Parathyroid adenoma (tissue), 2 donors: ENCODE results near the gene SYTL5.

Source experiments
- H2AFZ ChIP-seq: fragments of 300-600 bp; sonication (generic); one replicate; pipeline ENCODE4 v1.7.0; 2017; ENCODE audit warnings: antibody characterized with exemption, mild to moderate bottlenecking
- H3K27ac ChIP-seq: fragments of 300-600 bp; sonication (generic); one replicate; pipeline ENCODE4 v1.7.0; 2017
- H3K27me3 ChIP-seq: fragments of 300-600 bp; sonication (generic); one replicate; pipeline ENCODE4 v1.7.0; 2017; ENCODE audit warnings: low read length; ENCODE audit not compliant: control insufficient read depth, insufficient read depth
- H3K36me3 ChIP-seq: fragments of 300-600 bp; sonication (generic); one replicate; pipeline ENCODE4 v1.7.0; 2017; ENCODE audit warnings: low read length; ENCODE audit not compliant: control insufficient read depth, insufficient read depth
- H3K4me1 ChIP-seq: fragments of 300-600 bp; sonication (generic); one replicate; pipeline ENCODE4 v1.7.0; 2017; ENCODE audit warnings: control low read depth
- H3K4me2 ChIP-seq: fragments of 300-600 bp; sonication (generic); one replicate; pipeline ENCODE4 v1.7.0; 2017; ENCODE audit warnings: low read length
- H3K4me3 ChIP-seq: fragments of 300-600 bp; sonication (generic); one replicate; pipeline ENCODE4 v1.7.0; 2017; ENCODE audit warnings: low read depth, low read length
- H3K79me2 ChIP-seq: fragments of 300-600 bp; sonication (generic); one replicate; pipeline ENCODE4 v1.7.0; 2017; ENCODE audit warnings: control low read depth
- H3K9ac ChIP-seq: fragments of 300-600 bp; sonication (generic); one replicate; pipeline ENCODE4 v1.7.0; 2017; ENCODE audit warnings: mild to moderate bottlenecking
- H3K9me3 ChIP-seq: fragments of 300-600 bp; sonication (generic); one replicate; pipeline ENCODE4 v1.7.0; 2017; ENCODE audit warnings: low read length; ENCODE audit not compliant: control insufficient read depth
- CTCF ChIP-seq: fragments of 300-600 bp; sonication (generic); IDR thresholded peaks from one replicate; pipeline ENCODE4 v1.7.0; 2017; ENCODE audit warnings: antibody characterized with exemption, mild to moderate bottlenecking
- donor health status: primary hyperparathyroidism.

SYTL5 gene

GRCh38 chrX:38150993-38151392 is 144.6 kb downstream of the SYTL5 start:
- no peak overlapping the region for H2AFZ ChIP-seq
- H3K4me2 ChIP-seq: no peak overlapping the region
- no peaks in the 10 kb centered on the region for H3K9me3 ChIP-seq

GRCh38 chrX:38151441-38151840 is 145.1 kb downstream of the SYTL5 start:
- Histone ChIP-seq H3K27me3 (no peaks in the 10 kb centered on the region), H3K4me3 (no peak overlapping the region), H3K27ac (no peak overlapping the region), H3K9ac (no peak overlapping the region), H2AFZ (no peak overlapping the region), H3K4me1 (no peaks in the 10 kb centered on the region), H3K4me2 (no peak overlapping the region), H3K36me3 (no peaks in the 10 kb centered on the region), H3K79me2 (no peaks in the 10 kb centered on the region), H3K9me3 (no peaks in the 10 kb centered on the region)
- TF ChIP-seq CTCF: no peak

More at GRCh38 chrX:38150993-38151392, 144.6 kb downstream of the SYTL5 start:
- Histone ChIP-seq H3K27me3 (no peaks in the 10 kb centered on the region), H3K27ac (no peak overlapping the region), H3K9ac (no peak overlapping the region), H3K79me2 (no peaks in the 10 kb centered on the region), H3K4me1 (no peaks in the 10 kb centered on the region), H3K4me3 (no peak overlapping the region), H3K36me3 (no peaks in the 10 kb centered on the region)
- no peak for TF ChIP-seq CTCF

- no peaks in the 10 kb centered on the region for H3K4me1 ChIP-seq
- no peaks in the 10 kb centered on the region for H3K9me3 ChIP-seq
- H3K27ac ChIP-seq: no peak overlapping the region
- H3K79me2 ChIP-seq: no peaks in the 10 kb centered on the region
- no peak overlapping the region for H3K4me3 ChIP-seq
- no peak overlapping the region for H3K4me2 ChIP-seq
- no peak overlapping the region for H2AFZ ChIP-seq
- no peak overlapping the region for H3K9ac ChIP-seq
- H3K27me3 ChIP-seq: no peaks in the 10 kb centered on the region
- TF ChIP-seq CTCF: no peak
- H3K36me3 ChIP-seq: no peaks in the 10 kb centered on the region
Measured at GRCh38 chrX:38154340-38154739, 148.0 kb downstream of the SYTL5 start.

- H3K4me2 ChIP-seq: no peak overlapping the region
- H3K9me3 ChIP-seq: no peaks in the 10 kb centered on the region
- H3K27ac ChIP-seq: no peak overlapping the region
- no peak overlapping the region for H3K9ac ChIP-seq
- no peak overlapping the region for H3K4me3 ChIP-seq
- H2AFZ ChIP-seq: no peak overlapping the region
- H3K79me2 ChIP-seq: no peaks in the 10 kb centered on the region
- no peaks in the 10 kb centered on the region for H3K4me1 ChIP-seq
- no peak for TF ChIP-seq CTCF
- H3K36me3 ChIP-seq: no peaks in the 10 kb centered on the region
- H3K27me3 ChIP-seq: no peaks in the 10 kb centered on the region
Measured at GRCh38 chrX:38154818-38155217, 148.5 kb downstream of the SYTL5 start.

GRCh38 chrX:38156838-38157237 is 150.5 kb downstream of the SYTL5 start:
- no peaks in the 10 kb centered on the region for H3K27me3 ChIP-seq
- no peak overlapping the region for H3K27ac ChIP-seq
- no peak overlapping the region for H3K9ac ChIP-seq
- H3K9me3 ChIP-seq: no peaks in the 10 kb centered on the region
- no peak for TF ChIP-seq CTCF
- H3K79me2 ChIP-seq: no peaks in the 10 kb centered on the region
- H3K36me3 ChIP-seq: no peaks in the 10 kb centered on the region
- no peaks in the 10 kb centered on the region for H3K4me1 ChIP-seq
- H2AFZ ChIP-seq: no peak overlapping the region
- H3K4me2 ChIP-seq: no peak overlapping the region
- no peak overlapping the region for H3K4me3 ChIP-seq
